ENCODE data around the gene CCND1.
"Not testable (repeated sequence)": the region's sequence is repeated elsewhere in the genome, so short reads cannot be mapped to it uniquely, and the experiment has no call there.

Gene CCND1

DNA sequence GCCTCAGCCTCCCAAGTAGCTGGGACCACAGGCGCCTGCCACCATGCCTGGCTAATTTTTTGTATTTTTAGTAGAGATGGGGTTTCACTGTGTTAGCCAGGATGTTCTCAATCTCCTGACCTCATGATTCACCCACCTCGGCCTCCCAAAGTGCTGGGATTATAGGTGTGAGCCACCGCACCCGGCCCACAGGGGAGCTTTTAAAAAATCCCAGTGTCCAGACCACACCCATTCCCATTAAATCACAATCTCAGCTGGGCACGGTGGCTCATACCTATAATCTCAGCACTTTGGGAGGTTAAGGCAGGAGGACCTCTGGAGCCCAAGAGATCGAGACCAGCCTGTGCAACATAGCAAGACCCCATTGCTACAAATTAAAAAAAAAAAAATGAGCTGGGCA, 55.0 kb downstream of the CCND1 start:
- not testable (repeated sequence) for DNase-seq

DNA sequence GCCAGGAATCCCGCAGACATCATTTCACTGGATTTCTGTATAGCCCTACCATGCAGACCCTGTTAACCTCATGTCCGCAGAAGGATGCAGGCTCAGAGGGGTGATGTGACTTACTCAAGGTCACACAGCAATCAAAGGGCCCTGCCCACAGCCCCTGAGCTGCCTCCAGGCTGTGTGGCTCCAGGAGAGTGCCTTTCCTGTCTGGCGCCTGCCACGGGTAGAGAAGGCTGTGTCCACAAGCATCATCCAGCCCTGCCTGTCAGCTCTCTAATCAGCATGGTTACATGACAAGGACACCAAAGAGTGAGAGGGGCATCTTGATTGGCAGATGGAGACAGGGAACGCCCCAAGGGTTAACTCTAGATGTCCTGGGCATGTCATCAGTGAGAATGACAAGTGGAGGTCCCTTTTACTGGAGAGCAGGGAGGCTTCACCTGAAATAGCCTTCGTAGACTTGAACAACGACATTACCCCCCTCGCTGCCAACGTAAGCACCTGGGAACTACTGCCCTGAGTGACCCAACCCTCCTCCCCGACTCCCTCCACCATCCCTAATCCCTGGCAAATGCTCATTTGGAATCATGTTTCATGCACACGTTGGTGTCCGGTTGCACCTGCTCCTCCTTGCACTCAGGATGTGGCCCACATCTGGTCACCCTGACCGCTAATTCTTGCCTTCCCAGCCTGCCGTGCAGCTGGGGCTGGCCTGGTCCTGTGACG, 56.0 kb downstream of the CCND1 start:
- no peak for DNase-seq

DNA sequence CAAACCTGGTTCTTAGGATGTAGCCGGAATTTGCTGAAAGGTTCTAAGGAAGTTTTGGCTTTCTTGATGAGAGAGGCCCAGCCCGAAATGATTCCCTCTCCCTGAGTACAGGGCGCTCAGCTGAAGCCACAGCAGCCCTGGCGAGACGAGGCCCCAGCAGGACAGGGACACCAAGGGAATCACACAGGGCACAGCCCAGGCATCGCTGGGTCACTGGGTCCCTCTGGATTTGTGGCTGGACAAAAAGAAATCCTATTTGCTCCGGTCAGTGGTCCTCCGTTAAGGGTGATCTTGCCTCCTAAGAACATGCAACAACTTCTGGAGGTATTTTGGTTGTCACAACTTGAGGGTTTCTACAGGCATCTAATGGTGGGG, 56.5 kb downstream of the CCND1 start:
- no peak for DNase-seq

DNA sequence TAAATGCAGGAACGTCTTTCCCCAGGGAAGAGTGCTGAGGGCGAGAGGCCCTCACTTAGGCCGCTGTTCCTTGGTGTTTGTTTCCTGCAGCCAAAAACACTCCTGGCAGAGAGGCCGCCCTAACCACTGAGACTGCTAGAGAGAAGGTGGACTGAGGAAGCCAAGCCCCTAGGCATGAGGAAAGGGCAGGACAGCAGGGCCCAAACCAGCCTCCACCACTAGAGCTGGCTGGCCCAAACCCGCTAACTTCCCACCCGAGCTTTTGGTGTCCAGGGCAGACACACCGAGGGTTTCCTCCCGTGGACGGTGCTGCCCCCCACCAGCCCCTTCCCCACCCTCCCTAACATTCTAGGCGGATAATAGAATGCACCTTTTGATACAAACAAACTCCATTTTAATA, 56.9 kb downstream of the CCND1 start:
- DNase-seq: no peak

DNA sequence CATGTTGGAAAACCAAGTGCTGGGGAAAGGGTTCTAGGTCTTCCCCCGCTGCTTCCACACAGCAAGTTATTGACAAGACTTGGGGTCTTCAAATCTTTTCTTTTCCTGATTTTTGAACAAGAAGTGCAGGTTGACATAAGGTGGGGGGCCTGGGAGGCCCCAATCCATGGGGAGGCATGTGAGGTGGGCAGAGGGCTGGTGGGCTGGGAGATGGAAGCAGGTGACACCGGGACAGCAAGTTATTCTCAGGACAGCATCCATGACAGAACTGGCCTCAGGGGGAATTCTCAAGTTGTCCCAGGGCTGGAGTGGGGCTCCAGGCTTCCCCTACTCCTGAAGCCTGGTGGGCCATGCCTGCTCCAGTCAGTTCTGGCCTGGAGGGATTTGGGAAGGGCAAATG, 57.4 kb downstream of the CCND1 start:
- no peak for DNase-seq

DNA sequence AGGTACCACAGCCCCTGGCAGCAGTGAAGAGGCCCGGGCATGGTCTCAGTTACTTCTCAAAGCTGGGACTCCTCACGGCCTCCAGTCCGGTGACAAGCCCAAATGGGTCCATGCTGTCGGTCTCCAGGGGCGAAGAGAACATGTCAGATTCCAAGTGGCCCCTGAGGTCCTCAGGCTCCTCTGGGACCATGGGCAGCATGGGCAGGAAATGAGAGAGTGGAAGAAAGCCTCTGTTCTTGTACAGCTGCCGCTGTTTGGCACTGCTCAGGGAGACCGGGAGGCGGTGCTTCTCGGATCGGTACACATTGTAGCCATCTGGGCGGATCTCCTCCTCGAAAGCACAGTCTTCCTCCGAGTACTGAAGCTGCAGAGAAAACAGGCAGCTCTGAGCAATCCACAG, 58.3 kb downstream of the CCND1 start:
- no peak for DNase-seq

DNA sequence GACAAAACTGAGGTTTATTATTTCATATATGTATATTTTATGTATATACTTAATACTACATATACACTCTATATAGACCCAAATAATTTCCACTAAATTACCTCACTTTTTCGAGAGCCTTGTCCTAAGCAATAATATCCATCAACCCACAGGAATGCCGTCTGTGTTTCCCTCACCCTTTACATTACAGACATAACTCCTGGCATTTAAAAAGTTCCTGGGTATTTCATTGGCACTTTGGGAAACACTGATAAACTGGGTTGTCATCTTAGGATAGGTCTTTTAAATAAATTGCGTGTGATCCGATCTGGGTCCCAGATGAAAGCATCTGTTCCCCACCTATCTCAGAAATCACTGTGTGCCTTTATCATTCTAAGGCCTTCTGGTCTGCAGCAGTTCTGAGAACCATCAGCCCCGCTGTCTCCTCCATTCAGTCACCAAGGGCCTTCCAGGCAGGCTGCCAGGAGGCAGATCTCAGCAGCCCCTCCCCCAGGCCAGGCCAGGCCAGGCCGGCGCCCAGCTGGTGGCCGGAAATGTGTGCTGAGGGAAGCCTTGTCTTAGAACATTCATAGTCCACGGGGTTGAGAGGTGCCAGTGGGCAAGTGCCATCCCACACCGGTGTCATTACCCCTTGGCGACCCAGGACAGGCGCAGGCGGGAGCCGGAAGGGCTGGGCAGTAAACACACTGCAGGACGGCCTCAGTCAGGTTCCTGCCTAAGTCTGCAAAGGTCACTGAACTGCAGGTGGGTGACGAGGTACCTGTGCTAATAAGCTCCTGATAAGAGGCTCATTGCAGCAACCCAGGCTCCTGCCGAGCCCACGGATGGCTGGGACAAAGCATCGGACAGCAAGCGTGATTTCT, 59.6 kb downstream of the CCND1 start:
- peak; percentile 49 for DNase-seq

DNA sequence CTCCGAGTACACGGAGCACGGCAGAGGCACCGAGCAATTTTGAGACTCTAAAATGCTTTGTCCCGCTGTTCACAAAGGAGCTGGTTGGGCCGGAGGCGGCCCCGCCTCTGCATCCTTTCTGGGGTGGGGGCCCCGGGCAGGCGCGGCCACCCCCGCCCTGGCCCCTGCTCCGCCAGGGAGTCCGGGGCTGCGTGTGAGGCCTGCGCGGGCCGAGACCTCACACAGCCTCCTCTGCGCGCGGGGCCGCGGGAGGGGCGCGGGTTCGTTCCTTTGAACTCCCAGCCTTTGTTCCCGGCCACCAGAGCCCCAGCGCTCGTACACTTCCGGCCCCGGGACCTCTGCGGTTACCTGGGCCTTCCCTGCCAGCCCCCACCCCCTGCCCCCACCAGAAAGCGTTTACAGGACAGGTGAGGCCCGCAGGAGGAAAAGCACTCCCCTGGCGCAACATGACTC, 61.3 kb downstream of the CCND1 start:
- DNase-seq: no peak

DNA sequence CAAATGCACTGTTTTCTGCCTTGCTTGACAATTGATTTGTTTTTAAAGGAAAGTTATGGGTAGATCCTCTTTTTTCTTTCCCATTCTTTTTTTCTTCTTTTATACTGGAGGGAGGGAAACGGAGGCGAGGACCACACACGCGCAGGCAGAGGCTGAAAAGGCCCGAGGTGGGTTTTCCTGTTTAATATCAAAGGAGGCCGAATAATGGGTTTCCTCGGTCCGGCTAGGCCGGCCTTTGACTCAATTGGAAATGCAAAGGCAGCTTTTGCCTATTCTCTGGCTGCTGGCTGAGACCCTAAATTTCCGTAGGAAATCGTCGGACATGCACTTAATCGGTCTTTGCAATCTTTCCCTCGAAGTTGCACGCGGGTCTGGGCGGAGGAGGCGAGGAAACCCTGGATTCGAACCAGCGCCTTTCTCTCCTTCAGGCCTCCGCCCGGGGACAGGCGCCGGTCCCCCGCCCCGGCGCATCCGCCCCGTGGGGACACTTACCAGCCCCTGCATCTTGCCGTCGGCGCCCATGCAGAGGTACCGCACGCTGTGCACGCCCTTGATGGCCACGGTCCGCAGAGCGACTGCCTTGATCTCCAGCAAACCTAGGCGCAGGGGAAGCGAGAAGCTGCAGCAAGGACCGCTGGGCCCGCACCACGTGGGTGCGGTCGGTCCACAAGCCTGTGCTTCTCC, 62.0 kb downstream of the CCND1 start:
- DNase-seq: no peak

DNA sequence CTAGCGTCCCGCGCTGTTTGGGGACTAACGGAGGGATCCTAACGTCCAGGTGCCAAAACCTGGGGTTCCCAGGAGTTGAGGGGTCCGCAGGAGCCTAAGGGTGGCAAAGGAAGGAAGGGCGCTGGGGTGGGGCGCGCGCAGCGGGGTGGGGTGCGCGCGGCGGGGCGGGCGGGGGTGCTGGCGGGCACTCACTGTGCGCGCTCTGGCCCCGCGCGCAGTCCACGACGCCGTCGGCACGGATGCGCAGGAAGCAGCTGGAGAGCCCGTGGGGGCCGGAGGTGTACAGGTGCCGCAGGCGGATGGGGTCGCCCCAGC, 62.5 kb downstream of the CCND1 start:
- DNase-seq: no peak
